Pancreas (tissue), 10 donors: Measurements from ENCODE around the gene CHST1. TPM values are rescaled to one million over a fixed set of nuclear protein-coding genes. Genes with fewer than 3 reads are reported as not detected.

ENCODE experiments used
- ATAC-seq, 4 donors: fragments of 200-7000 bp; cut with Tn5 transposase; one replicate each; pipeline versions ENCODE4 v1.8.0 to v1.9.1; 2020; ENCODE audit warnings: mild to moderate bottlenecking in 4 of 4, moderate library complexity in 4 of 4
- DNase-seq, 6 donors: peaks; one replicate each; pipeline ENCODE4 v3.0.0-alpha.2; 2020
- FAIRE-seq: peaks from 2 replicates; lab custom pipeline; 2012; peaks lifted over from hg19 to GRCh38; lab: Jason Lieb, UNC
- H3K27ac ChIP-seq, 4 donors: fragments of 200-600 bp; sonication (generic); 1 replicate in 3 of 4; 2 replicates in 1 of 4; pipeline versions ENCODE4 v1.5.0 to v1.8.0; 2020
- H3K27me3 ChIP-seq, 4 donors: fragments of 200-600 bp; one replicate each; pipeline ENCODE4 v1.8.0; 2021
- H3K36me3 ChIP-seq, 3 donors: fragments of 200-600 bp; sonication (generic) in 1 of 3; one replicate each; pipeline versions ENCODE4 v1.5.0 to v1.8.0; 2020 to 2021
- H3K4me1 ChIP-seq, 3 donors: fragments of 200-600 bp; one replicate each; pipeline ENCODE4 v1.8.0; 2021
- H3K4me3 ChIP-seq, 4 donors: fragments of 200-600 bp; sonication (generic) in 2 of 4; one replicate each; pipeline versions ENCODE4 v1.5.0 to v1.8.0; 2020 to 2021
- H3K9me3 ChIP-seq, 4 donors: fragments of 200-600 bp; one replicate each; pipeline ENCODE4 v1.8.0; 2021
- CTCF ChIP-seq, 4 donors: fragments of 200-600 bp; sonication (generic) in 3 of 4; IDR thresholded peaks; one replicate each; pipeline versions ENCODE4 v1.5.0 to v1.8.0; 2021; ENCODE audit warnings: antibody characterized with exemption in 4 of 4
- WGBS, 2 donors: extraction: QIAGEN DNeasy Blood & Tissue Kit; methylation state at CpG; one replicate each; pipeline ENCODE4 v1.1.7; 2013; 5-methylcytosine and 5-hydroxymethylcytosine counted together
- intact Hi-C, 3 donors: fragments of 100-400 bp; cut with DNase I; formaldehyde crosslinking; loops; one replicate each; pipeline versions ENCODE4 v1.11.1 to v1.14.2; 2022
- polyA plus RNA-seq, 2 donors: library from polyadenylated mRNA; stranded (reverse); fragments of 200-250 nt; gene quantifications; one replicate each; pipeline ENCODE4 v1.2.3, GENCODE V29; 2013
- total RNA-seq, 6 donors: library from RNA; stranded (reverse); fragmentation: NEBNext Ultra II Directional in 4 of 6; extraction: Animal tissue kit (Norgen Biotek cat#: 25700) in 4 of 6; gene quantifications; one replicate each; pipeline versions ENCODE4 v1.2.1 to v1.2.4, GENCODE V29; 2021 to 2023
- donor health status: healthy with polysubstance abuse.
- donor health status: DM: no; HTN: no; CAD: no; lungs with moderate emphysema.
- donor health status: DM: no; HTN: no; CAD: no.
- donor health status: control.
- donor health status: control.
- donor health status: Bipolar disorder and iron deficiency.
- donor health status: DM: yes; HTN: yes; CAD: no.
- donor health status: DM: no; HTN: no; CAD: no.
- donor health status: DM: no; HTN: no; CAD: no.
- donor health status: DM: yes; HTN: yes; CAD: no.

The CHST1 gene
- total and polyA plus RNA-seq, 8 donors, result 0.23 to 4.8 (median 0.65) TPM

DNA sequence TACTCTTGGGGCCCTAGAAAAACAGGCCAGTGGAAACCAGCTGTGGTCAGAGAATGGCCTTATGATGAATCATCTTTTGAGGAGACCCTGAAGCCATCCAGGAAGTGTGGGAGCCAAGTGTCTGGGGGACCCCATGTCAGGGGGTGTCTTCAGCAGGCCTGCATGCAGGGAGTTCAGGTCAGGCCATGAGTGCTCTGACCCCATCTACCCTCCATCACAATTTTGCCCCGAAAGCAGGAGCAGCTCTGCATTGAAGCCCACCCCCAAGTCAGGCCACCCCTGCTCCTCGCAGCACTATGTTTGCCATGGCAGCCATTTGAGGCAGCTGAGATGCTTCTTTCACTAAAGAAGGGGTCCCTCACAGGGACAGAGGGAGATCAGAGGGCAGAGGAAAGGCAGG, 41.3 kb downstream of the CHST1 start:
- Histone ChIP-seq H3K27me3 (no peaks in the 10 kb centered on the region), H3K4me3 (no peak overlapping the region), H3K27ac (no peak overlapping the region), H3K4me1 (no peaks in the 10 kb centered on the region), H3K36me3 (no peaks in the 10 kb centered on the region), H3K9me3 (no peaks in the 10 kb centered on the region)
- ATAC-seq, result no peak
- intact Hi-C loops, result no loop called here
- no peak for FAIRE-seq
- TF ChIP-seq CTCF (IDR thresholded peaks at IDR 0.05), result no peak
- WGBS, 2 donors, result 64% methylated on average over 2 of the region's 2 CpGs
- DNase-seq, result no peak

GRCh38 chr11:45622861-45623260, 42.6 kb downstream of the CHST1 start:
- H3K36me3 ChIP-seq, result no peaks in the 10 kb centered on the region
- no peaks in the 10 kb centered on the region for H3K9me3 ChIP-seq
- H3K4me1 ChIP-seq, result no peaks in the 10 kb centered on the region
- H3K27me3 ChIP-seq, result no peaks in the 10 kb centered on the region
- no peak overlapping the region for H3K27ac ChIP-seq
- intact Hi-C loops, result no loop called here
- WGBS, 2 donors, result 46 to 67% methylated on average over 2 of the region's 2 CpGs
- TF ChIP-seq CTCF (IDR thresholded peaks at IDR 0.05), result no peak
- H3K4me3 ChIP-seq, result no peak overlapping the region
- FAIRE-seq (no peak), ATAC-seq (no peak), DNase-seq (no peak)

GRCh38 chr11:45622283-45622682, 43.1 kb downstream of the CHST1 start:
- Histone ChIP-seq H3K4me3 (no peak overlapping the region), H3K9me3 (no peaks in the 10 kb centered on the region), H3K4me1 (no peaks in the 10 kb centered on the region), H3K27ac (no peak overlapping the region), H3K36me3 (no peaks in the 10 kb centered on the region), H3K27me3 (no peaks in the 10 kb centered on the region)
- intact Hi-C loops, result no loop called here
- FAIRE-seq (no peak), ATAC-seq (no peak), DNase-seq (no peak)
- WGBS, 2 donors, result 83 to 89% methylated on average over 2 of the region's 2 CpGs
- no peak for TF ChIP-seq CTCF (IDR thresholded peaks at IDR 0.05)

- Histone ChIP-seq H3K36me3 (no peaks in the 10 kb centered on the region), H3K4me1 (no peaks in the 10 kb centered on the region), H3K27me3 (no peaks in the 10 kb centered on the region), H3K9me3 (no peaks in the 10 kb centered on the region), H3K27ac (no peak overlapping the region), H3K4me3 (no peak overlapping the region)
- intact Hi-C loops, result no loop called here
- FAIRE-seq (no peak), DNase-seq (no peak), ATAC-seq (no peak)
- 46% methylated on average over 1 of the region's 1 CpG for WGBS, 2 donors
- no peak for TF ChIP-seq CTCF (IDR thresholded peaks at IDR 0.05)
Observed at GRCh38 chr11:45621588-45621987, 43.8 kb downstream of the CHST1 start.

DNA sequence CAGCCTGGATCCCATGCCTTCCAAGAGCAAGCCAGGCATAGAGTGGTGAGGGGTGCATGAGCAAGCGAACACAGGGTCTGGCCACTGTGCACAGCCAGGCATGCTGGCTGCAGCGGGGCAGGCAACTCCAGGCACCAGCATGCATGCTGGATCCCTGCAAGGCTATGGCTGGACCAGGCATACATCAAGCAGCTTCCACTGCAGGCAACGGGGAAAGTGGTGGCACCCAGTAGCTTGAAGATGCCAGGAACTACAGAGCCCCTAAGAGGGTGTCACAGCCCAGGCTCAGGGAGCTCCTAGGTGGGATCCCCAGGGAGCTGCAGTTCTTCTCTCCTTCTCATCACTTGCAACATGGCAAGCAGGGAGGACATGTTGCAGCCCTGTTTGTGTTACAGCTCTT, 45.2 kb downstream of the CHST1 start:
- no peaks in the 10 kb centered on the region for H3K4me1 ChIP-seq
- no peaks in the 10 kb centered on the region for H3K27me3 ChIP-seq
- FAIRE-seq (no peak), ATAC-seq (no peak), DNase-seq (no peak)
- TF ChIP-seq CTCF (IDR thresholded peaks at IDR 0.05), result no peak
- H3K9me3 ChIP-seq, result no peaks in the 10 kb centered on the region
- no peaks in the 10 kb centered on the region for H3K36me3 ChIP-seq
- no peak overlapping the region for H3K27ac ChIP-seq
- WGBS, 2 donors, result 72 to 89% methylated on average over 3 of the region's 3 CpGs
- intact Hi-C loops, result no loop called here
- H3K4me3 ChIP-seq, result no peak overlapping the region
